GM19099 (cell line): Measurements from ENCODE around the gene SBF2.

Experiments
- POLR2A ChIP-seq: IDR thresholded peaks from 3 replicates; pipeline ENCODE4 v1.6.1; 2011; ENCODE audit warnings: low read depth; ENCODE audit not compliant: insufficient read length; ENCODE audit errors: extremely low read depth

SBF2 gene

DNA sequence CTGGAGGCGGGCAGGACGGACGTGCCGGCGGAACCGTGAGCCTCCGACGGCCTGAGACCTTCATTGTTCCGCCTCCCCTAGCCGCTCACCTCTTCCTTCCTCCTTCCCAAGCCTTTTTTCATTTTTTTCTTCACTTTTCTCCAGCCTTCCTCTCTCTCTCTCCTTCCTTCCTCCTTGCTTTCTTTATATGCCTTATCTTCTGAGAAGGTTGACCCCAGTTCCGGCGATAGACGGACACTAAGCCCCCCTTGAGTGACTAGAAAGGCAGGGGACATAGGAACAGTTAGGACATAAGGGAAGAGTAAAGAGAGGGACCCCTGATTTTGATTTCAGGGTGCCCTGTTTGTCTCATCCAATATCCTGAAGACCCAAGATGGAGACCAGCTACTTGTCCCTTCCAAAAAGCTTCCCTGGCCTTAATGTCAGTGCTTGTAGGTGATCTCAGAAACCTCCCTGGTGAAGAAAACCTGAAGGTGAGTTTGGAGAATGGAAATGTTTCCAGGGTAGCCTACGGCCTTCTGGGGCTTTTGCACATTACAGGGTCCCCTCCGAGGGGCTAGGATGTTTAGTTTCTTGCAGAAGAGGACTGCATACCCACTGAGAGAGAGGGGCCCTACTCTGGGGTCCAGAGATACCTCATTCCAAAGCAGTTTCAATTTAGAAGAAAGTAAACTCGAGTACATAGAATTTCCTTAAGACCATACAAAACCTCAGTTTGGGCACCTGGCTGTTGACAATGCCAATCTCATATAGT is 14.4 kb upstream of the SBF2 start:
- no peak for TF ChIP-seq POLR2A

DNA sequence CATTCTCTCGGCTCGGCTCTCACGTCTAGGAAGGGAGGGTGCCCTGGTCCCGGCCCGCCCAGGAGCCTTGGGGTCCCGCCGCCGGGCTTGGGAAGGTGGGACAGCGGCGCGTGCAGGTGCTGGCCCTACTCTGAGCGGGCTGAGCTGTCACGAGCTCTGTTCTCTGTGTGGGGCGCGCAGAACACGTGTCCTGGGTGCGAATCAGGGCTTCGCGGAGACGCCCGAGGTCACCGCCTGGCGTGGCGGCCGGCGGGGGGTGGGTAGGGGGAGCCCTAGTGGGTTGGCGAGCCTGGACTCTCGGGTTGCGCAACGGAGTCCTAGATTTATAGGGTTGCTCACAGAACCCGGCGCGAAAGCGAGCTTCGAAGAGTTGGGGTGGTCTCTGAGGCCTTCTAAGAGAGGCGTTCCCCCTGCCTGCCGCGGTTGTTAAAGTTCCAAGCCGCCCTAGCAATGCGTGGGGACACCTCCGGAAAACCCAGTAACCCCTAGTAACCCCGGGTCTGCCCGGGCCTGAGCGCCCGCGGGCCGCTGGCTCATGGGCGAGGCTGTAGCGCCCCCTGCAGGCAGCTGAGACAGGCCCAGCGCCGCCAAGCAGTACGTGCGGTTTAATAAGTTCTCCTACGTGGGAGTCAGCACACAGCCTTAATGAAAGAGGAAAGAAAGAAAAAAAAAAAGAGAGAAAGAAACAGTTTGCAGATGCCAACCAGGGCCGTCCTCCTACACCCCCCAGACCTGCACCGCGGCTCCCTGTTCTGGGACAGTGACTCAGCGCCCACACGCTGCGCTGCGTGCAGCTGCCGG is 13.6 kb upstream of the SBF2 start:
- no peak for TF ChIP-seq POLR2A

GRCh38 chr11:10307022-10307399 is 13.0 kb upstream of the SBF2 start:
- TF ChIP-seq POLR2A: no peak

- no peak for TF ChIP-seq POLR2A
Measured at GRCh38 chr11:10305964-10306918, 12.2 kb upstream of the SBF2 start.

GRCh38 chr11:10305262-10305963 is 11.4 kb upstream of the SBF2 start:
- no peak for TF ChIP-seq POLR2A

DNA sequence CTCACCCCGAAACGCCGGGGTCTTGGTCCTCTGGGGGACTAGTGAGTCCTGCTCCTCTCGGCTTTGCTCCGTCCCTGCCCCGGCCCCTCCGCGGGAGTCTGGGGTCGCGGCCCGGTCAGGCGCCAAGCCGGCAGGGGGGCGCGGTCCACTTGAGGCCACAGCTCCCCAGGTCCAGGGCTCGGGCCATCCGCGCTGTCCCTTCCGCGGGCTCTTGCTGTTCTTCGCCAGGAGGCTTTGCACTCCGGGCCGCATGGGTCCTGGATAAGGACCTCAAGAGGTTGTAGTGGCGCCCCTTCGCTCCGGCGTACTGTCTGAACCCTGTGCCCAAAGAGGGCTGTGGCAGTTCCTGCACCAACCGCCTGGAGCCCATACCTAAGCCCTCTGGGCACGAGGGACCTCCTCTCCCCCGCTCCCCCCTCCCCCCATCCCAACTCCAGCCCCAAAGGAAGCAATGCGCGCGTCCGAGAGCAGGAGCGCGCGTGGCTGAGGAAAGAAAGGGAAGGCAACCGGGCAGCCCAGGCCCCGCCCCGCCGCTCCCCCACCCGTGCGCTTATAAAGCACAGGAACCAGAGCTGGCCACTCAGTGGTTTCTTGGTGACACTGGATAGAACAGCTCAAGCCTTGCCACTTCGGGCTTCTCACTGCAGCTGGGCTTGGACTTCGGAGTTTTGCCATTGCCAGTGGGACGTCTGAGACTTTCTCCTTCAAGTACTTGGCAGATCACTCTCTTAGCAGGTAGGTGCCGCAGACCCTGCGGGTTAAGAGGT is 10.7 kb upstream of the SBF2 start, which contains the start of gene ADM:
Gene ADM (plus strand): TSS at position 579 of the 767 bp plus-strand sequence. CDS start 628 bp downstream, outside the sequence.
- TF ChIP-seq POLR2A: peak; percentile 37

- no peak for TF ChIP-seq POLR2A
Measured at GRCh38 chr11:10303558-10304363, 9.7 kb upstream of the SBF2 start.

- peak; percentile 33 for TF ChIP-seq POLR2A
Measured at GRCh38 chr11:10302744-10303557, 8.9 kb upstream of the SBF2 start.

DNA sequence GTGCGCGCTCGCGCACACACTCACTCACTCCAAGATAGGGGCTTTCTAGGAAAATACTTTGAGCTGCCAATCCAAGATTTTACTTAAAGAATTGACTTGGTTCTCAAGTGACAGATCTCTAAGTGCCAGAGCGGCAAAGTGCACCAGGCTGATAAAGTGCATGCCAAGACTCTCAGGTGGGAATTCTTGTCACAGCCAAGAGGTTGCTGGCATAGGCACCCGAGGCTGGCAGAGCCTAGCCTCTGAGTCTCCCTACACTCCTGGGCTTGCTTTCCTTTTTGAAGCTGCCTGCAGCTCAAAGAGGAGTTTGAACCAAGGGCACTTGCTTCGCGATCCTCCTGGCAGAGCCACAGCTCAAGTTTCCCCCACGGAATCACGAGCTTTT is 8.3 kb upstream of the SBF2 start:
- TF ChIP-seq POLR2A: no peak

GRCh38 chr11:10301656-10302358 is 7.8 kb upstream of the SBF2 start:
- TF ChIP-seq POLR2A: no peak

DNA sequence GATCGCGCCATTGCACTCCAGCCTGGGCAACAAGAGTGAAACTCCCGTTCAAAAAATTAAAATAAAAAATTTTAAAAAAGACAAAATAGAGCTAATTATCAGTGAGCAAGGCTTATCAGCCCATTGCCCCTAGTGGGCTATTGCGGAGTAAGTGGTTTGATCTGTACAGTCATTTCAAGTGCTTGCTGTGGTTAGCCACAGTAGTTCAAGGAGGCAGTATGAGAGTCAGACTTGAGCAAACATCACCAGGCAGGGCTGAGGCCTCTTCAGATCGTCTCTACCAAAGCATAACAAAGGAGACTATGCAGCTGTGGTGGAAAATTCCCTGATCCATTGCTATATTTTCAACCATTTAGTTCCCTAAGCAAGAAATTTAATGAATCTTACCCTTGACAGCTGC is 4.3 kb upstream of the SBF2 start:
- no peak for TF ChIP-seq POLR2A
